Measurements from ENCODE around the gene SCN9A. TPM values are rescaled to one million over a fixed set of nuclear protein-coding genes. Genes with fewer than 3 reads are reported as not detected.

Gene SCN9A
- total and polyA plus RNA-seq, 10 of the 15 experiments (the other 5 are each of a cell fraction or from before 2014, with no cell fraction given): 0.04 to 0.08 (median 0.08) TPM; not detected in 7

GRCh38 chr2:166202778-166203177 lies 173.0 kb downstream of the SCN9A start:
- ATAC-seq (no peak), FAIRE-seq (no peak), DNase-seq (ENCODE audit: low read depth, low spot score) (no peak)
- intact Hi-C loops (cut with micrococcal nuclease; ENCODE audit: unreplicated experiment) (no loop called here), in situ Hi-C loops (cut with MboI) (no loop called here)
- no peak for TF ChIP-seq BCL11A (IDR thresholded peaks at IDR 0.05; ENCODE audit: low read depth, low read length)
- H3K27me3 ChIP-seq (replicated peaks in 1 of 2; ENCODE audit: control insufficient read depth in 2 of 2, insufficient read depth in 2 of 2, low read length in 1 of 2): no peaks in the 10 kb centered on the region
- no peak overlapping the region for H2AFZ ChIP-seq (ENCODE audit: control insufficient read depth, low read depth, low read length)
- SMC1A ChIA-PET (ENCODE audit: uncharacterized antibody, unreplicated experiment): no interaction called here
- no peak overlapping the region for H3K27ac ChIP-seq (ENCODE audit: control insufficient read depth, insufficient read depth)
- H3K36me3 ChIP-seq (ENCODE audit: control insufficient read depth in 2 of 2, insufficient read depth in 2 of 2, low read length in 1 of 2): no peaks in the 10 kb centered on the region
- no peaks in the 10 kb centered on the region for H3K4me1 ChIP-seq (ENCODE audit: control insufficient read depth, insufficient read depth, low read length)
- no peaks in the 10 kb centered on the region for H3K9me3 ChIP-seq (replicated peaks; ENCODE audit: control insufficient read depth, insufficient read depth, low read length)
- no peaks in the 10 kb centered on the region for H4K20me1 ChIP-seq (ENCODE audit: control insufficient read depth, insufficient read depth)
- RAD21 ChIA-PET (ENCODE audit: unreplicated experiment): no interaction called here
- no peak overlapping the region for H3K9ac ChIP-seq (ENCODE audit: control insufficient read depth, insufficient read depth, low read length)
- POLR2A ChIA-PET: no interaction called here
- BruUV-seq (replicated peaks): no TSS peak
- no peak overlapping the region for H3K4me3 ChIP-seq
- no peaks in the 10 kb centered on the region for H3K79me2 ChIP-seq (ENCODE audit: control insufficient read depth, insufficient read depth, low read length)
- CTCF ChIA-PET: no interaction called here
- H3K4me2 ChIP-seq (ENCODE audit: control insufficient read depth, insufficient read depth): no peak overlapping the region

- Histone ChIP-seq H3K27me3 (replicated peaks in 1 of 2; ENCODE audit: control insufficient read depth in 2 of 2, insufficient read depth in 2 of 2, low read length in 1 of 2) (no peaks in the 10 kb centered on the region), H3K9ac (ENCODE audit: control insufficient read depth, insufficient read depth, low read length) (no peak overlapping the region)
Measured at GRCh38 chr2:166197446-166197845, 178.3 kb downstream of the SCN9A start.

More at GRCh38 chr2:166197446-166197845, 178.3 kb downstream of the SCN9A start:
- FAIRE-seq: no peak
- ChIA-PET RAD21 (ENCODE audit: unreplicated experiment) (no interaction called here), SMC1A (ENCODE audit: uncharacterized antibody, unreplicated experiment) (no interaction called here), CTCF (no interaction called here), POLR2A (no interaction called here)
- BruUV-seq (replicated peaks): no TSS peak
- intact Hi-C loops (cut with micrococcal nuclease; ENCODE audit: unreplicated experiment): no loop called here
- Histone ChIP-seq H2AFZ (ENCODE audit: control insufficient read depth, low read depth, low read length) (no peak overlapping the region), H3K4me1 (ENCODE audit: control insufficient read depth, insufficient read depth, low read length) (no peaks in the 10 kb centered on the region), H3K79me2 (ENCODE audit: control insufficient read depth, insufficient read depth, low read length) (no peaks in the 10 kb centered on the region), H3K27ac (ENCODE audit: control insufficient read depth, insufficient read depth) (no peak overlapping the region), H4K20me1 (ENCODE audit: control insufficient read depth, insufficient read depth) (no peaks in the 10 kb centered on the region), H3K4me2 (ENCODE audit: control insufficient read depth, insufficient read depth) (no peak overlapping the region), H3K36me3 (ENCODE audit: control insufficient read depth in 2 of 2, insufficient read depth in 2 of 2, low read length in 1 of 2) (no peaks in the 10 kb centered on the region), H3K4me3 (no peak overlapping the region), H3K9me3 (replicated peaks; ENCODE audit: control insufficient read depth, insufficient read depth, low read length) (no peaks in the 10 kb centered on the region)
- in situ Hi-C loops (cut with MboI): no loop called here
- DNase-seq (ENCODE audit: low read depth, low spot score): no peak
- TF ChIP-seq E2F8 (IDR thresholded peaks at IDR 0.05; ENCODE audit: low read depth, partially characterized antibody) (no peak), MYB (IDR thresholded peaks at IDR 0.05; ENCODE audit: borderline replicate concordance, low read depth, low read length) (no peak), GATAD2B (conservative IDR thresholded peaks at IDR 0.05; ENCODE audit: low read depth) (no peak), ASH2L (IDR thresholded peaks at IDR 0.05; ENCODE audit: borderline replicate concordance, low read depth) (no peak), DPF2 (IDR thresholded peaks at IDR 0.05) (no peak), EZH2 (IDR thresholded peaks at IDR 0.05; ENCODE audit: borderline replicate concordance, control insufficient read depth, low read depth, low read length) (no peak), RB1 (IDR thresholded peaks at IDR 0.05; ENCODE audit: borderline replicate concordance) (no peak), SMARCA5 (IDR thresholded peaks at IDR 0.05) (no peak), IKZF1 (conservative IDR thresholded peaks at IDR 0.05) (no peak), HDGF (IDR thresholded peaks at IDR 0.05) (no peak), MAX (IDR thresholded peaks at IDR 0.05; ENCODE audit: low read depth, low read length) (no peak), NBN (IDR thresholded peaks at IDR 0.05) (no peak)
- no peak for ATAC-seq
- WGBS (ENCODE audit: insufficient coverage, insufficient replicate concordance, low lambda C conversion rate, missing lambda C conversion rate): 29% methylated on average over 3 of the region's 3 CpGs

All from GM12878 (cell line).